WTC11 (cell line): Measurements from ENCODE around the gene NBPF26. TPM values are rescaled to one million over a fixed set of nuclear protein-coding genes. Genes with fewer than 3 reads are reported as not detected.
A peak's percentile ranks its signal among the peaks of the same experiment; 100 is the strongest.
"Not testable (repeated sequence)": the region's sequence is repeated elsewhere in the genome, so short reads cannot be mapped to it uniquely, and the experiment has no call there.

Source experiments
- ATAC-seq: fragments of 200-7000 bp; cut with Tn5 transposase; 2 replicates; pipeline ENCODE4 v1.10.0; 2021; ENCODE audit warnings: mild to moderate bottlenecking, moderate library complexity
- CTCF ChIA-PET: fragments of 300-600 bp; sonication (Branson Sonifier 250); formaldehyde crosslinking; loops from one replicate; lab custom pipeline; 2021; ENCODE audit warnings: antibody characterized with exemption; lab: Charles Lee
- POLR2A ChIA-PET: fragments of 350-600 bp; sonication (Branson Sonifier 250); formaldehyde crosslinking; loops from one replicate; lab custom pipeline; 2021; ENCODE audit warnings: antibody characterized with exemption; lab: Charles Lee
- DNase-seq: peaks from one replicate; pipeline ENCODE4 v3.0.0; 2021; ENCODE audit warnings: low spot score
- H3K27ac Mint-ChIP-seq: 2 replicates; pipeline ENCODE4 v1.8.0; 2021; ENCODE audit warnings: mixed read lengths
- H3K27me3 Mint-ChIP-seq: 2 replicates; pipeline ENCODE4 v1.8.0; 2021; ENCODE audit warnings: low read depth, mild to moderate bottlenecking, moderate library complexity, mixed read lengths
- H3K36me3 Mint-ChIP-seq: 2 replicates; pipeline ENCODE4 v1.8.0; 2021; ENCODE audit warnings: mixed read lengths
- H3K4me1 Mint-ChIP-seq: 2 replicates; pipeline ENCODE4 v1.8.0; 2022; ENCODE audit warnings: mixed read lengths
- H3K4me3 Mint-ChIP-seq: 2 replicates; pipeline ENCODE4 v1.8.0; 2021; ENCODE audit warnings: mild to moderate bottlenecking, moderate library complexity, mixed read lengths
- H3K9me3 Mint-ChIP-seq: 2 replicates; pipeline ENCODE4 v1.8.0; 2021; ENCODE audit warnings: mixed read lengths
- total RNA-seq: library from RNA; stranded (reverse); gene quantifications from 3 replicates; pipeline ENCODE4 v1.2.3, GENCODE V29; 2021

NBPF26 gene
- total RNA-seq, 1 experiment from 2014 or later, result 5.7 TPM

DNA sequence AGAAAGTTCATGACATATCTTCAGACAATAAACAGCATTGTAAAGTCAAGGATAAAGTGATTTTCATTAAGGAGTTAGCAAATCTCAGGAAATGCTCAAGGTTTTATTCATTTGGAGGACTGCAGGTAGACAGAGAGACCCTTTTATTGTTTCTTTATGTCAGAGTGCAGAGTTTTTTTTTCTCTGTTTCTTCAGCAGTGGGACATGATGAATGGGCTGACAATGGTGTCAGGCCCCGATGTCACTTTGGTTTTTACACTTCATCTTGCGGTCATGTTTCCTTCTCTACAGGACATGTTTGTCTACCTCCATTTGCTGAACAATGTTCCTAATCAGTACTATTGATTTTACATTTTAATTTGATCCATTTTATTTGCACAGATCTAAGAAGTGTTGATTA lies 134.4 kb downstream of the NBPF26 start:
- H3K4me3 Mint-ChIP-seq, H3K27ac Mint-ChIP-seq, CTCF ChIA-PET, H3K36me3 Mint-ChIP-seq, H3K9me3 Mint-ChIP-seq, POLR2A ChIA-PET, DNase-seq, H3K4me1 Mint-ChIP-seq, ATAC-seq, H3K27me3 Mint-ChIP-seq: not testable (repeated sequence)

GRCh38 chr1:120859615-120860234 lies 136.0 kb downstream of the NBPF26 start:
- POLR2A ChIA-PET, H3K27me3 Mint-ChIP-seq, H3K27ac Mint-ChIP-seq, H3K4me1 Mint-ChIP-seq, CTCF ChIA-PET, H3K36me3 Mint-ChIP-seq, ATAC-seq, DNase-seq, H3K9me3 Mint-ChIP-seq, H3K4me3 Mint-ChIP-seq: not testable (repeated sequence)

- POLR2A ChIA-PET, H3K9me3 Mint-ChIP-seq, H3K4me1 Mint-ChIP-seq, CTCF ChIA-PET, H3K27ac Mint-ChIP-seq, H3K36me3 Mint-ChIP-seq, H3K4me3 Mint-ChIP-seq, H3K27me3 Mint-ChIP-seq, ATAC-seq, DNase-seq: not testable (repeated sequence)
Measured at GRCh38 chr1:120878206-120878605, 154.5 kb downstream of the NBPF26 start.

- DNase-seq, POLR2A ChIA-PET, H3K4me3 Mint-ChIP-seq: not testable (repeated sequence)
Measured at GRCh38 chr1:120880056-120880455, 156.3 kb downstream of the NBPF26 start.

DNA sequence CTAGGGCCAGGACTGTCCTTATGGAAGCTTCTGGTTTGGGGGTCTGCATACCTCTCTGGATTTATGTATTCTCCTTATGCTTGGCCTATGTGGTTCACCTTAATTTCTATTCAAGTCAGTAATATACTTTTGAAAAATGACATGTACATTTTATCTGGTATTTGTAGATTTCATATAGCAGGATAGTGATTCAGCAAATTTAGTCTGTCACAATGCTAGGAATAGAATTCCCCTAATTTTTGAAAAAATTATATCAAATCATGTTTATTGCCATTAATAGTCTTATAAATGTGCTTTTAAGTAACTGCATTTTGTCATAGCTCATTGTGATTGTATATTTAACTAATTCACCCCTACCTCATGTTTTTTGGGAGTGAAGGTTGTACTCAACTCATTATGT lies 158.2 kb downstream of the NBPF26 start:
- POLR2A ChIA-PET, ATAC-seq, DNase-seq, H3K4me1 Mint-ChIP-seq, H3K36me3 Mint-ChIP-seq, H3K27me3 Mint-ChIP-seq, H3K4me3 Mint-ChIP-seq, H3K27ac Mint-ChIP-seq, H3K9me3 Mint-ChIP-seq, CTCF ChIA-PET: not testable (repeated sequence)

More at GRCh38 chr1:120880056-120880455, 156.3 kb downstream of the NBPF26 start:
- H3K27ac Mint-ChIP-seq, H3K4me1 Mint-ChIP-seq, H3K36me3 Mint-ChIP-seq, CTCF ChIA-PET, H3K9me3 Mint-ChIP-seq, H3K27me3 Mint-ChIP-seq: not testable (repeated sequence)
- ATAC-seq, result peak; percentile 61

Other genes with a start within 250 kb of the NBPF26 start
- not detected in 3 replicates for gene PPIAL4A, start 165.8 kb downstream of the NBPF26 start, total RNA-seq